HG03378 (cell line): ENCODE results near the gene NOL4.

ENCODE experiments used
- ATAC-seq: cut with Tn5 transposase; IDR thresholded peaks from one replicate; pipeline ENCODE4 v1.9.1; 2021; ENCODE audit warnings: mild to moderate bottlenecking, moderate library complexity; ENCODE audit not compliant: unreplicated experiment

Gene NOL4

DNA sequence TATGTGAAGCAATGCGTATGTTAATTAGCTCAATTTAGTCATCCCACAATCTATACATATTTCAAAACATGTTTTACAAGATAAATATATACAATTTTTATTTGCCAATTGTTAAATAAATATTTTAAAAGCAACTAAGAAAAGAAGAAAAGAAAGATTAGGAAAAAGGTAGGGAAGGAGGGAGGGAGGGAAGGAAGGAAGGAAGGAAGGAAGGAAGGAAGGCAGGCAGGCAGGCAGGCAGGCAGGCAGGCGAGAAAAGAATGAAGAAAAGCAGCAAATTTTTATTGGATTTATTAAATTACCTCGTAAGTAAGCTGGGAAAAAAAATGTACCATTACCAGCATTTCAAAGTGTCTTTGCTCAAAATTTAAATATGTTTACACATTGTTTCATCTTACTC, 30.5 kb downstream of the NOL4 start:
- ATAC-seq = no peak

GRCh38 chr18:34189656-34190435, 34.9 kb downstream of the NOL4 start:
- ATAC-seq = no peak
